DOHH2 (cell line): ENCODE results near the gene CNTLN.

Experiments used
- EZH2phosphoT487 ChIP-seq: fragments of 200-600 bp; sonication (generic); IDR thresholded peaks from 2 replicates; pipeline ENCODE4 v1.6.1; 2017; ENCODE audit warnings: borderline replicate concordance, mild to moderate bottlenecking, antibody characterized with exemption, low read length, moderate library complexity, mixed read lengths
- TF ChIP-seq, protein P1 (sequence below): fragments of 200-600 bp; sonication (generic); IDR thresholded peaks from one replicate; pipeline ENCODE4 v1.5.1; 2014; ENCODE audit warnings: antibody characterized with exemption, mild to moderate bottlenecking, low read depth, low read length; ENCODE audit not compliant: poor library complexity, severe bottlenecking

DNA sequence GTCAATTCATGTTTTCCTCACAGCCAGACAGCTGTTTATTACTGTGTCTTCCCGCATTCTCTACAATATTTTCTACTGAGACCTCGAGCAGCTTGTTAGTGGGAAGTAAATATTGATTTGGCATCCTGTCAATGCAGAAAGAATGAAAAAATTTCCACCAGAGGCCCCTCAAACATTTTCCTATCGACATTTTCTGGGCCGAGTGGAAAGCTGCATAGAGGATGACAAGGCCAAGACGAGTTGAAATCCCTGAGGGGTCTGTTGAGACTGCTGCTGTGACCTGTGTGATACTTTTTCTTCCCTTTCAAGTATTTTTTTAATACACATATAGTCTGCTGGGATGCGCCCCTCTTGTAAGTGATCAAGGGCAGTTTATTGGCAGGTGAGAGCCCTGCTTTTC lies 352.6 kb downstream of the CNTLN start:
- TF ChIP-seq, protein P1, sequence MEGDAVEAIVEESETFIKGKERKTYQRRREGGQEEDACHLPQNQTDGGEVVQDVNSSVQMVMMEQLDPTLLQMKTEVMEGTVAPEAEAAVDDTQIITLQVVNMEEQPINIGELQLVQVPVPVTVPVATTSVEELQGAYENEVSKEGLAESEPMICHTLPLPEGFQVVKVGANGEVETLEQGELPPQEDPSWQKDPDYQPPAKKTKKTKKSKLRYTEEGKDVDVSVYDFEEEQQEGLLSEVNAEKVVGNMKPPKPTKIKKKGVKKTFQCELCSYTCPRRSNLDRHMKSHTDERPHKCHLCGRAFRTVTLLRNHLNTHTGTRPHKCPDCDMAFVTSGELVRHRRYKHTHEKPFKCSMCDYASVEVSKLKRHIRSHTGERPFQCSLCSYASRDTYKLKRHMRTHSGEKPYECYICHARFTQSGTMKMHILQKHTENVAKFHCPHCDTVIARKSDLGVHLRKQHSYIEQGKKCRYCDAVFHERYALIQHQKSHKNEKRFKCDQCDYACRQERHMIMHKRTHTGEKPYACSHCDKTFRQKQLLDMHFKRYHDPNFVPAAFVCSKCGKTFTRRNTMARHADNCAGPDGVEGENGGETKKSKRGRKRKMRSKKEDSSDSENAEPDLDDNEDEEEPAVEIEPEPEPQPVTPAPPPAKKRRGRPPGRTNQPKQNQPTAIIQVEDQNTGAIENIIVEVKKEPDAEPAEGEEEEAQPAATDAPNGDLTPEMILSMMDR = no peak
- TF ChIP-seq EZH2phosphoT487 = no peak
